ENCODE measurements around the gene BRD9. TPM values are rescaled to one million over a fixed set of nuclear protein-coding genes. Genes with fewer than 3 reads are reported as not detected.

BRD9 gene
- total RNA-seq, 1 experiment from 2014 or later = 55.6 TPM

DNA sequence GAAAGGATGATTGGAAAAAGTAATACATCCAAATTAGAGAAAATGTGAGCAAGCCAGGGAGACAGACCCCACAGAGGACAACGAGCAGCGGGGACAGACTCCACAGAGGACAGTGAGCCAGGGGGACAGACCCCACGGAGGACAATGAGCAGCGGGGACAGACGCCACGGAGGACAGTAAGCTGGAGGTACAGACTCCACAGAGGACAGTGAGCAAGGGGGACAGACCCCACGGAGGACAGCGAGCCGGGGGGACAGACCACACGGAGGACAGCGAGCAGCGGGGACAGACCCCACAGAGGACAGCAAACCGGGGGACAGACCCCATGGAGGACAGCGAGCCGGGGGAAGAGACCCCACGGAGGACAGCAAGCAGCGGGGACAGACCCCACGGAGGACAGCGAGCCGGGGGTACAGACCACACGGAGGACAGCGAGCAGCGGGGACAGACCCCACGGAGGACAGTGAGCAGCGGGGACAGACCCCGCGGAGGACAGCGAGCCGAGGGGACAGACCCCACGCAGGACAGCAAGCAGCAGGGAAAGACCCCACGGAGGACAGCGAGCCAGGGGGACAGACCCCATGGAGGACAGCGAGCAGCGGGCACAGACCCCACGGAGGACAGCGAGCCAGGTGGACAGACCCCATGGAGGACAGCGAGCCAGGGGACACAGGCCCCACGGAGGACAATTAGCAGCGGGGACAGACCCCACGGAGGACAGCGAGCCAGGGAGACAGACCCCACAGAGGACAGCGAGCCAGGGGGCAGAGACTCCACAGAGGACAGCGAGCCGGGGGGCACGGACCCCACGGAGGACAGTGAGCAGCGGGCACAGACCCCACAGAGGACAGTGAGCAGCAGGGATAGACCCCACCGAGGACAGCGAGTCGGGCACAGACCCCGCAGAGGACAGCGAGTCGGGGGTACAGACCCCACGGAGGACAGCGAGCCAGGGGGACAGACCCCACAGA is 39.9 kb downstream of the BRD9 start (continued):
- TF ChIP-seq, protein P1, sequence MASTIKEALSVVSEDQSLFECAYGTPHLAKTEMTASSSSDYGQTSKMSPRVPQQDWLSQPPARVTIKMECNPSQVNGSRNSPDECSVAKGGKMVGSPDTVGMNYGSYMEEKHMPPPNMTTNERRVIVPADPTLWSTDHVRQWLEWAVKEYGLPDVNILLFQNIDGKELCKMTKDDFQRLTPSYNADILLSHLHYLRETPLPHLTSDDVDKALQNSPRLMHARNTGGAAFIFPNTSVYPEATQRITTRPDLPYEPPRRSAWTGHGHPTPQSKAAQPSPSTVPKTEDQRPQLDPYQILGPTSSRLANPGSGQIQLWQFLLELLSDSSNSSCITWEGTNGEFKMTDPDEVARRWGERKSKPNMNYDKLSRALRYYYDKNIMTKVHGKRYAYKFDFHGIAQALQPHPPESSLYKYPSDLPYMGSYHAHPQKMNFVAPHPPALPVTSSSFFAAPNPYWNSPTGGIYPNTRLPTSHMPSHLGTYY (CRISPR knock-in tag; IDR thresholded peaks at IDR 0.05) = no peak
- TF ChIP-seq ZNF671 (CRISPR knock-in tag; IDR thresholded peaks at IDR 0.05) (no peak), ZNF121 (CRISPR knock-in tag; IDR thresholded peaks at IDR 0.05) (no peak), PRRX2 (CRISPR knock-in tag; IDR thresholded peaks at IDR 0.05) (no peak), CBFB (CRISPR knock-in tag; IDR thresholded peaks at IDR 0.05; ENCODE audit: low read depth) (no peak), ZNF396 (CRISPR knock-in tag; IDR thresholded peaks at IDR 0.05; ENCODE audit: borderline replicate concordance) (no peak), ZNF232 (CRISPR knock-in tag; IDR thresholded peaks at IDR 0.05) (no peak), ARID4B (CRISPR knock-in tag; IDR thresholded peaks at IDR 0.05; ENCODE audit: borderline replicate concordance) (no peak)
- TF ChIP-seq, protein P2, sequence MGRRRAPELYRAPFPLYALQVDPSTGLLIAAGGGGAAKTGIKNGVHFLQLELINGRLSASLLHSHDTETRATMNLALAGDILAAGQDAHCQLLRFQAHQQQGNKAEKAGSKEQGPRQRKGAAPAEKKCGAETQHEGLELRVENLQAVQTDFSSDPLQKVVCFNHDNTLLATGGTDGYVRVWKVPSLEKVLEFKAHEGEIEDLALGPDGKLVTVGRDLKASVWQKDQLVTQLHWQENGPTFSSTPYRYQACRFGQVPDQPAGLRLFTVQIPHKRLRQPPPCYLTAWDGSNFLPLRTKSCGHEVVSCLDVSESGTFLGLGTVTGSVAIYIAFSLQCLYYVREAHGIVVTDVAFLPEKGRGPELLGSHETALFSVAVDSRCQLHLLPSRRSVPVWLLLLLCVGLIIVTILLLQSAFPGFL (CRISPR knock-in tag; IDR thresholded peaks at IDR 0.05; ENCODE audit: borderline replicate concordance) = no peak

GRCh38 chr5:852018-852417 is 40.6 kb downstream of the BRD9 start:
- TF ChIP-seq, protein P1 (CRISPR knock-in tag; IDR thresholded peaks at IDR 0.05) = no peak
- TF ChIP-seq STAT6 (CRISPR knock-in tag; conservative IDR thresholded peaks at IDR 0.05; ENCODE audit: low read depth) (no peak), ATF1 (CRISPR knock-in tag; IDR thresholded peaks at IDR 0.05) (no peak), FOXP1 (CRISPR knock-in tag; IDR thresholded peaks at IDR 0.05; ENCODE audit: borderline replicate concordance) (no peak), NR1H2 (CRISPR knock-in tag; IDR thresholded peaks at IDR 0.05) (no peak), PRDM15 (CRISPR knock-in tag; IDR thresholded peaks at IDR 0.05) (no peak)
- TF ChIP-seq, protein P3, sequence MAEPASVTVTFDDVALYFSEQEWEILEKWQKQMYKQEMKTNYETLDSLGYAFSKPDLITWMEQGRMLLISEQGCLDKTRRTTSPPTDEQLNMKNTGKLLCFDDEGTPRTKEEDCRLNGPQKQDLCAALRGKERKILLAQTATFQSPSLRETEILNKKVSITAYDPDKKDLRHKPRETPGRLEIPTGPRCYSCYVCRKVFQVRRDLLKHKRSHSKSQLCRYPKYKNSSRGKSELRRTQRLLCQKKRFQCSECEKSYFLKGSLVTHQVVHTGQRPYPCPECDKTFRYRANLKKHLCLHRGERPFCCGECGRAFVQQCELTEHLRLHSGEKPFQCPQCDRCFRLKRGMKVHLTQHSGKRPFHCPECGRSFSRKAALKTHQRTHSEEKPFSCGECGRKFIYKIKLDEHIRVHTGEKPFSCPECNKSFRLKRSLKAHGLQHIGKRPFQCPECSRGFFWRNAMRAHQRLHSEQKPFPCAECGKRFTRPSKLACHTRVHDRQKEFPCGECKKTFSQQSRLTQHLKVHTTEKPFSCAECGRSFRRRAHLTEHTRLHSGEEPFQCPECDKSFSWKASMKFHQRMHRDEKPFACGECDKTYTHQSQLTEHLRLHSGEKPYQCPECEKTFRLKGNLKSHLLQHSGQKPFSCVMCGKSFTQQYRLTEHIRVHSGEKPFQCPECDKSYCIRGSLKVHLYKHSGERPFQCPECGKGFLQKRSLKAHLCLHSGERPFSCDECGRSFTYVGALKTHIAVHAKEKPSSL (CRISPR knock-in tag; conservative IDR thresholded peaks at IDR 0.05) = no peak
- no peak for DNase-seq (ENCODE audit: low spot score)
- H3K27ac Mint-ChIP-seq = peak overlapping the region; percentile 41

More at GRCh38 chr5:852018-852417, 40.6 kb downstream of the BRD9 start:
- no peaks in the 10 kb centered on the region for H3K9me3 Mint-ChIP-seq
- no peak for ATAC-seq
- CTCF ChIA-PET = interaction anchor here (0.7 kb wide), 1 partner anchor 55 kb away, joined by 3 read pairs; no protein-coding TSS in a partner anchor
- POLR2A ChIA-PET = no interaction called here
- H3K4me1 Mint-ChIP-seq = no peaks in the 10 kb centered on the region
- H3K27me3 Mint-ChIP-seq (ENCODE audit: low read depth) = no peaks in the 10 kb centered on the region; the same call in 1 of the 2 replicates
- no peak overlapping the region for H3K4me3 Mint-ChIP-seq
- H3K36me3 Mint-ChIP-seq = no peaks in the 10 kb centered on the region

Measured in WTC11 (cell line).